ENCODE measurements around the gene E4F1.

- TF ChIP-seq CTCF (IDR thresholded peaks at IDR 0.05; ENCODE audit: low read depth, low read length, poor library complexity, severe bottlenecking) (no peak), EZH2phosphoT487 (IDR thresholded peaks at IDR 0.05; ENCODE audit: borderline replicate concordance, low read length) (no peak)
Observed at GRCh38 chr16:2233046-2233775, 9.8 kb downstream of the E4F1 start.
